ENCODE measurements around the gene DAD1.

GRCh38 chr14:22540811-22541360, 48.1 kb downstream of the DAD1 start:
- TF ChIP-seq CTCF (IDR thresholded peaks at IDR 0.05; ENCODE audit: control extremely low read depth in 1 of 3, insufficient read depth in 1 of 3, low read depth in 1 of 3, low read length in 3 of 3) (no peak), POLR2AphosphoS5 (IDR thresholded peaks at IDR 0.05; ENCODE audit: low read depth, low read length) (no peak), MAFK (IDR thresholded peaks at IDR 0.05; ENCODE audit: low read depth, low read length) (no peak), JUND (IDR thresholded peaks at IDR 0.05; ENCODE audit: low read length) (no peak), EP300 (IDR thresholded peaks at IDR 0.05; ENCODE audit: borderline replicate concordance in 1 of 2, low read depth in 2 of 2, low read length in 2 of 2) (no peak), CEBPB (IDR thresholded peaks at IDR 0.05; ENCODE audit: low read depth, low read length) (no peak), POLR2A (IDR thresholded peaks at IDR 0.05; ENCODE audit: control extremely low read depth in 1 of 2, low read depth in 2 of 2, low read length in 2 of 2) (no peak), CBX8 (IDR thresholded peaks at IDR 0.05; ENCODE audit: borderline replicate concordance, low read depth, low read length) (no peak), GABPA (IDR thresholded peaks at IDR 0.05; ENCODE audit: borderline replicate concordance, insufficient read depth, low read length) (no peak), RFX5 (IDR thresholded peaks at IDR 0.05; ENCODE audit: borderline replicate concordance, low read depth, low read length) (no peak), BRCA1 (IDR thresholded peaks at IDR 0.05; ENCODE audit: low read depth, low read length) (no peak), KDM4A (IDR thresholded peaks at IDR 0.05; ENCODE audit: low read depth, low read length, severe bottlenecking) (no peak)
- TF ChIP-seq, protein P1, sequence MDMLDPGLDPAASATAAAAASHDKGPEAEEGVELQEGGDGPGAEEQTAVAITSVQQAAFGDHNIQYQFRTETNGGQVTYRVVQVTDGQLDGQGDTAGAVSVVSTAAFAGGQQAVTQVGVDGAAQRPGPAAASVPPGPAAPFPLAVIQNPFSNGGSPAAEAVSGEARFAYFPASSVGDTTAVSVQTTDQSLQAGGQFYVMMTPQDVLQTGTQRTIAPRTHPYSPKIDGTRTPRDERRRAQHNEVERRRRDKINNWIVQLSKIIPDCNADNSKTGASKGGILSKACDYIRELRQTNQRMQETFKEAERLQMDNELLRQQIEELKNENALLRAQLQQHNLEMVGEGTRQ (IDR thresholded peaks at IDR 0.05; ENCODE audit: low read length), result no peak
